Measurements from ENCODE around the gene PTPRN2. TPM values are rescaled to one million over a fixed set of nuclear protein-coding genes. Genes with fewer than 3 reads are reported as not detected.
A peak's percentile ranks its signal among the peaks of the same experiment; 100 is the strongest.
"Not testable (repeated sequence)": the region's sequence is repeated elsewhere in the genome, so short reads cannot be mapped to it uniquely, and the experiment has no call there.

PTPRN2 gene
- 0.25 TPM in 1 of 2 replicates, not detected in the other for total RNA-seq
- polyA plus RNA-seq = 0.28 and 0.42 TPM in 2 replicates

DNA sequence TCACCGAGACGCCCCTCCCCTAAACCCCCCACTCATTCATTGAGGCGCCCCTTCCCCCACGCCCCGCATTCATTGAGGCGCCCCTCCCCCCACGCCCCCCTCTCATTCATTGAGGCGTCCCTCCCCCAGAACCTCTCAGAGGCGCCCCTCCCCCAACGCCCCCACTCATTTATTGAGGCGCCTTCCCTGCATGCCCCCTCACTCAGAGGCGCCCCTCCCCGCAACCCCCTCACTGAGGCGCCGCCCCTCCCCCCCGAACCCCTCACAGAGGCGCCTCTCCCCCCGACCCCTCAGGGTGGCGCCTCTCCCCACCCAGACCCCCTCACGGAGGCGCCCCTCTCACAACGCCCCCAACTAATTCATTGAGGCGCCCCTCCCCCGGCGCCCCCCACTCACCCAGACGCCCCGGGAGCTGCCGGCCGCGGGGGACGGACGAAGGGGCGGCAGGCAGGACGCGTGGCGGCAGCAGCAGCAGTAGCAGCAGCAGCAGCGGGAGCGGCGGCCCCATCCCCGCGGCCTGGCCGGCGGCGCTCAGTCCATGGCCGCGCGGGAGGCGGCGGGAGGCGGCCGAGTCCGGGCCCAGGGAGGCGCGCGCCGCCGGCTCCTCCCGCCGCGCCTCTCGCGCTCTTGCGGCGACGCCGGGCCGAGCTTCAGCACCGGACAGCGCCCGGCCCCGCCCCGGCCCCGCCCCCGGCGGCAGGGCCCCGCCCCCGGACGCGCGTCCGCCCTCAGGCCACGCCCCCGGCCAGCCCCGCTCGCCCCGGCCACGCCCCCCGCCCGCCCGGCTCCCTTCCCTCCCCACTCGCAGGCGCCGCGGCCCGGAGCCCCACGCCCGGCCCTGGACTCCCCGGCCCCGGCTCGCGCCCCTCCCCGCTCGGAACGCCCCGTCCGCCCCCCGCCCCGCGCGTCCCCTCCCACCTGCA is at the start of gene PTPRN2:
TSS of gene PTPRN2 (minus strand) at position 662 of the 923 bp plus-strand sequence.
- no peaks in the 10 kb centered on the region for H3K4me1 ChIP-seq (ENCODE audit: low read depth)
- no peaks in the 10 kb centered on the region for H3K9me3 ChIP-seq (ENCODE audit: low read depth)
- H3K4me3 ChIP-seq = peak within 1 kb of the TSS; percentile 49
- H3K27me3 ChIP-seq = peaks cover 93% of the 10 kb centered on the region
- TF ChIP-seq, protein P1, sequence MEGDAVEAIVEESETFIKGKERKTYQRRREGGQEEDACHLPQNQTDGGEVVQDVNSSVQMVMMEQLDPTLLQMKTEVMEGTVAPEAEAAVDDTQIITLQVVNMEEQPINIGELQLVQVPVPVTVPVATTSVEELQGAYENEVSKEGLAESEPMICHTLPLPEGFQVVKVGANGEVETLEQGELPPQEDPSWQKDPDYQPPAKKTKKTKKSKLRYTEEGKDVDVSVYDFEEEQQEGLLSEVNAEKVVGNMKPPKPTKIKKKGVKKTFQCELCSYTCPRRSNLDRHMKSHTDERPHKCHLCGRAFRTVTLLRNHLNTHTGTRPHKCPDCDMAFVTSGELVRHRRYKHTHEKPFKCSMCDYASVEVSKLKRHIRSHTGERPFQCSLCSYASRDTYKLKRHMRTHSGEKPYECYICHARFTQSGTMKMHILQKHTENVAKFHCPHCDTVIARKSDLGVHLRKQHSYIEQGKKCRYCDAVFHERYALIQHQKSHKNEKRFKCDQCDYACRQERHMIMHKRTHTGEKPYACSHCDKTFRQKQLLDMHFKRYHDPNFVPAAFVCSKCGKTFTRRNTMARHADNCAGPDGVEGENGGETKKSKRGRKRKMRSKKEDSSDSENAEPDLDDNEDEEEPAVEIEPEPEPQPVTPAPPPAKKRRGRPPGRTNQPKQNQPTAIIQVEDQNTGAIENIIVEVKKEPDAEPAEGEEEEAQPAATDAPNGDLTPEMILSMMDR (IDR thresholded peaks at IDR 0.05; ENCODE audit: low read depth, low read length) = no peak
- no peak within 1 kb of the TSS for H3K27ac ChIP-seq
- H3K36me3 ChIP-seq = no peaks in the 10 kb centered on the region
- DNase-seq (ENCODE audit: low read depth in 1 of 2, low spot score in 1 of 2) = peak; percentile 72 to 89

GRCh38 chr7:158633055-158633956 is 45.7 kb upstream of the PTPRN2 start:
- TF ChIP-seq, protein P1 (IDR thresholded peaks at IDR 0.05; ENCODE audit: low read depth, low read length) = no peak
- no peaks in the 10 kb centered on the region for H3K4me1 ChIP-seq (ENCODE audit: low read depth)
- no peak overlapping the region for H3K27ac ChIP-seq
- H3K4me3 ChIP-seq = no peak overlapping the region
- no peaks in the 10 kb centered on the region for H3K27me3 ChIP-seq
- no peaks in the 10 kb centered on the region for H3K9me3 ChIP-seq (ENCODE audit: low read depth)
- H3K36me3 ChIP-seq = no peaks in the 10 kb centered on the region
- no peak for DNase-seq (ENCODE audit: low read depth in 1 of 2, low spot score in 1 of 2)

DNA sequence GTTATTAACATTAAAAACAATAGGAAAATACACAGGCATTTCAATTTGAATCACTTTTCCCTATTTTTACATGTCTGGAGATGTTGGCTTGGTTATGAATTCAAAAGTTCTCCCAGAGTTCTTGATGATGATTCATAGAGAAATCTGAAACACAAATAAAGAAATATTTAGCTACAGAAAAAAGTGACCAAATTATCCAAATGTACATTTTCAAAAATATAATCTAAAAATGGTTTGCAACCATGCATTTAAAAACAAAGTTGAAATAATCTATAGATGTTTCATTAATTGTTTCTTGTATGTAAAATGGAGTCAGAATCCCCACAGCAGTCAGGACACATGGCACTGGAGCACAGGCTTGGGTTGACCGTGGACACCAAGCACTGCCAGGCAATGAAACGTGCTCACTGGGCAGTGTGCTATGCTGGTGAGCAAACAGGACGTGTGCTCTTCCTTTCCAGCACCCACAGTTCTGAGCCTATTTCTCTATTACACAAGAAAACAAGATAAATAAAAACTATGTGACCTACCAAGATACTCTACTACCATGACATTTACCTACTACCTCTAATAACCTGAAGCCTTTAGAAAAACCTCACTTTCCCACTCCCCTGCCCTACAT is 44.1 kb upstream of the PTPRN2 start:
- no peak for DNase-seq (ENCODE audit: low read depth in 1 of 2, low spot score in 1 of 2)
- no peaks in the 10 kb centered on the region for H3K27me3 ChIP-seq
- H3K36me3 ChIP-seq = no peaks in the 10 kb centered on the region
- H3K9me3 ChIP-seq (ENCODE audit: low read depth) = no peaks in the 10 kb centered on the region
- TF ChIP-seq, protein P1 (IDR thresholded peaks at IDR 0.05; ENCODE audit: low read depth, low read length) = no peak
- H3K4me3 ChIP-seq = no peak overlapping the region
- no peak overlapping the region for H3K27ac ChIP-seq
- H3K4me1 ChIP-seq (ENCODE audit: low read depth) = no peaks in the 10 kb centered on the region

GRCh38 chr7:158626289-158626688 is 38.7 kb upstream of the PTPRN2 start:
- DNase-seq (ENCODE audit: low read depth in 1 of 2, low spot score in 1 of 2); H3K27me3 ChIP-seq; H3K4me1 ChIP-seq (ENCODE audit: low read depth); H3K27ac ChIP-seq; H3K9me3 ChIP-seq (ENCODE audit: low read depth); H3K36me3 ChIP-seq; H3K4me3 ChIP-seq: not testable (repeated sequence)

DNA sequence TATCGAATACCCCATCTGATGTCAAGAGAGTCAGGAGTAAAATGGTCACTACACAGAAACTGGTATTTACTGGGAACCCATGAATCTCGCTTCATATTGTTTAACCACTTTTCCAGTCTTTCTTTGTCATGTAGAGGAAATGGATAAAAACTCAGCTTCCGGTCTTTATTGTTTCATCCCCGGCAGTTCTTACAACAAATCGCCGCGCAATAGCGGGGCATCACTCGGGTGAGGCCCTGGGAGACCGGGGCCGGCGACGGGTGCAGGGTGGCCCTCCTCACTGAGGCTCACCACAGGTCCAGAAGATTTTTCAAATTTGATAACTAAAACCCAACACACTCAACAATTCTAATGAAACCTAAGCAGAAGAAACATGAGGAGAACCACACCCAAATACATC is 35.6 kb upstream of the PTPRN2 start:
- H3K4me3 ChIP-seq = no peak overlapping the region
- no peak for DNase-seq (ENCODE audit: low read depth in 1 of 2, low spot score in 1 of 2)
- H3K4me1 ChIP-seq (ENCODE audit: low read depth) = no peaks in the 10 kb centered on the region
- H3K9me3 ChIP-seq (ENCODE audit: low read depth) = no peaks in the 10 kb centered on the region
- TF ChIP-seq, protein P1 (IDR thresholded peaks at IDR 0.05; ENCODE audit: low read depth, low read length) = no peak
- no peaks in the 10 kb centered on the region for H3K27me3 ChIP-seq
- H3K36me3 ChIP-seq = no peaks in the 10 kb centered on the region
- no peak overlapping the region for H3K27ac ChIP-seq

Data from cardiac muscle cell (in vitro differentiated cells and primary cell).